NCI-H2081 (cell line): Measurements from ENCODE around the gene LITAF.
"Not testable (repeated sequence)": the region's sequence is repeated elsewhere in the genome, so short reads cannot be mapped to it uniquely, and the experiment has no call there.

Experiments
- DNase-seq, 2 experiments: peaks; one replicate each; lab custom pipeline; 2025; lab: John Stamatoyannopoulos, UW

Gene LITAF

DNA sequence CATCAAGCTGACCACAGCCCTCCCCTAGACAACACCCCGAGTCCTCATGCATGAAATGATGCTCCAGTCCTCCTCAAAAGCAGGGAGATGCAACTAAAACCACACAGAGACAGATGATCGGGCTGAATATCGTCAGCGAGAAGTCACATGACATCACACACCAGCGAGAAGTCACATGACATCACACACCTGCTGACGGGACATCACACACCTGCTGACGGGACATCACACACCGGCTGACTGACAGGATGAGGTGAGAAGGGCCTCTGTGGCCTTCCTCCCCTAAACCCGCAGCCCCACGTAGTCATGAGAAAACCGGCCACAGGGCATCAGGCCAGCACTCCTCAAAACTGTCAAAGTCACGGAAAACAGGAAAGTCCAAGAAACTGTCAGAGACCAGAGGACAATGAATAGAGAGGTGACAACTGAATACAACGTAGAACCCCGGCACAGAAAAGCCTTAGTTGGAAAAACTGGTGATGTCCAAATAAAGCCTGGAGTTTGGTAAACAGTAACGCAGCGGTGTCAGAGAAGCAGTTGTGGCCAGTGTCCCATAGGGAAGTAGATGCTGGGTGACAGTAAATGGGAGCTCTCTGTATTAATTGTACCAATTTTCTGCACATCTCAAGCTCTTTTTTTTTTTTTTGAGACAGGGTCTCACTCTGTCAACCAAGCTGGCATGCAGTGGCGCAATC lies 14.3 kb downstream of the LITAF start:
- no peak for DNase-seq

- DNase-seq = no peak
Measured at GRCh38 chr16:11571549-11571948, 15.2 kb downstream of the LITAF start.

GRCh38 chr16:11570806-11571205 lies 15.9 kb downstream of the LITAF start:
- no peak for DNase-seq

DNA sequence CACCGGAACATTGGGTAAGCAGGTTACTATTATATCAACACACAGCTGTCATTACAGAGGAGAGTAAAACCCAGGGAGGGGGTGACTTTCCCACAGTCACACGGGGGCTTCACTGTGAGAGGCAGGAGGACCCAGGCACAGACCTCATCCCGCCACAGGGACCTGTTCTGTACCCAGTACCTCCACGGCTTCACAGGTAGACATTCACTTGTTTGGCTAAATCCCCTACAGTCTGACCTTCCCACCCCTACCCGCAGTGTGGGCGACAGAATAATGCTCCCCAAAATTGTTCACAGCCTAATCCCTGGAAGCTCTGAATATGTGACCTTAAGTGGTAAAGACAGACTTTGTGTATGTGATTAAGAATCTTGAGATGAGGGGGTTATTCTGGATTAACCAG lies 16.5 kb downstream of the LITAF start:
- DNase-seq = no peak

DNA sequence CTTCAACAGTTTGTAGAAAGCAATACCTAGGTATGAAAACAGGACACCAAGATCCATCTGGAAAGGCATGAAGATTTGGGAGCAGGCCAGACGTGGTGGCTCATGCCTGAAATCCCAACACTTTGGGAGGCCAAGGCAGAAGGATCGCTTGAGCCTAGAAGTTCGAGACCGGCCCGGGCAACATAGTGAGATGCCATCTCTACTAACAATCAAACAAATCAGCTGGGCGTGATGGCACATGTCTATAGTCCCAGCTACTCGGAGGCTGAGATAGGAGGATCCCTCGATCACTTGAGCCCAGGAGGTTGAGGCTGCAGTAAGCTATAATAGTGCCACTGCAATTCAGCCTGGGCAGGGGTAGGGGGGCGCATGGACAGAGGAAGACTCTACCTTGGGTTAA lies 20.3 kb downstream of the LITAF start:
- no peak for DNase-seq

DNA sequence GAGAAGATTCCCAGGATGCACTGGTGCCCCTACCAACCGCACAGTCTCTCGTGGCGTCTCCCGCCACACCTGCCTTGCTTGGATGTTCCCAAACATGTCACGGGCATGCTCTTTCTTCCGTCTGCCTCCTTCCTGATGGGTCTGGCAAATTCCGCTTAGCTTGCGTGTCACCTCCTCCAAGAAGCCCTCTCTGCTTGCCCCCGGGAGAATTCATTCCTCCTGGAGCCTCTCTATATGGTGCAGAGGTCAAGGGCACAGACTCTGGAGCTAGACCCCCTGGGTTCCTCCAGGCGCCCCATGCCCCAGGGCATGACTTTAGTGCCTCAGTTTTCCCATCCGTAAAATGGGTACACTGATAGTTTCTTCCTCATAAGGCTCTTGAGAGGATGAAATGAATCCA lies 21.1 kb downstream of the LITAF start:
- no peak for DNase-seq

DNA sequence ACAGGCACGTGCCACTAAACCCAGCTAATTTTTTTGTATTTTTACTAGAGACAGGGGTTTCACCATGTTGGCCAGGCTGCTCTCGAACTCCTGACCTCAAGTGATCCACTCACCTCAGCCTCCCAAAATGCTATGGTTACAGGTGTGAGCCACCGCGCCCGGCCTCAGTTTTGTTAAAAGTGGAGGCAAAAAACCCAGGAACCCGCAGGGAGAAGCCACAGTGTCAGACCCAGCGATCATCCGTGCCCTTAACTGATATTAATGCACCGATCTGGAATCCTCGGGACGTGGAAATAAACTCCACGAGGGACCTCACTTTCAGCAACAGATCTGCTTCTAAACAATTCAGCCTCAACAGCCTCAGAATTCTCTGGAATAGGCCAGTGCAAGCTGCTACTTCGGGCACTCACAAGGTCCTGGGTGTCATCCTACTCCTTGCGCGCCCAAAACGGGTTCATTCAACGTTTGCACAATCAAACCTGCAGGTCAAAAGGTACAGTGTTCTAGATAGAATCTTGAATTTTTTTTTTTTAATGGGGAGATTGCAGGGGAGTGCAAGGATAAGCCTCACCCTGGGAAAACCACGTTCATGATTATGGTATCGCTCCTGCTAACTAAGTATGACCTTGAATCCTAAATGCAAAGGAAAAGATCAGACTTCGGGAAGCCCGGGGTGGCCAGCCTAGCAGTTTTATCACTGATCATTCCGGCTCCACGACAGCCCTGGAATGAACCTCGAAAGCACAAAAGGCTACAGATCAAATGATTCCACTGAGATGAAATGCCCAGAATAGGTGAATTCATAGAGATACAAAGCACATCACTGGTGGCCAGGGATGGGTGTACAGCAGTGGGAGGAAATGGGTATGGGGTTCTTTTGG lies 22.4 kb downstream of the LITAF start:
- DNase-seq = no peak

DNA sequence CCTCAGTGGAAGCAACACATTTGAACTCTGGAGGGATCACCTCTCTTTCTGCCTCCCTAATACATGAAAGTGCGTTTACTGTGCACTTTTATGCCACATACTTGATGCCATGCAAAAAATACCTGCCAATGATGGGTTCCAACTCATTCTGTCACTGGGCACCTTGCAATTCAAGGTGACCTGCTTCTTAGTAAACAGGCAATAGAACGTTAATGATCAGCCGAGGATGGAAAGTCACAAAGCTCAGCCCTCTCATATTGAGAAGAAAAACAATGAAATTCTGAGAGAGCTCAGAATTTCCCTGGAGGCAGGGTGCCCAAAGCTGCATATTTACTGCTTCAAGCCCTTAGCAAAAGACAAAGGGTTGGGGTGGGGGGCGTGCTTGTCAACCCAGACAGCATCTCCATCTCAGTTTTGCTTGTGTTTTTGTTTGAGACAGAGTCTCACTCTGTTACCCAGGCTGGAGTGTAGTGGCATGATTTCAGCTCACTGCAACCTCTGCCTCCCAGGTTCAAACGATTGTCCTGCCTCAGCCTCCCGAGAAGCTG lies 23.2 kb downstream of the LITAF start:
- no peak for DNase-seq

DNA sequence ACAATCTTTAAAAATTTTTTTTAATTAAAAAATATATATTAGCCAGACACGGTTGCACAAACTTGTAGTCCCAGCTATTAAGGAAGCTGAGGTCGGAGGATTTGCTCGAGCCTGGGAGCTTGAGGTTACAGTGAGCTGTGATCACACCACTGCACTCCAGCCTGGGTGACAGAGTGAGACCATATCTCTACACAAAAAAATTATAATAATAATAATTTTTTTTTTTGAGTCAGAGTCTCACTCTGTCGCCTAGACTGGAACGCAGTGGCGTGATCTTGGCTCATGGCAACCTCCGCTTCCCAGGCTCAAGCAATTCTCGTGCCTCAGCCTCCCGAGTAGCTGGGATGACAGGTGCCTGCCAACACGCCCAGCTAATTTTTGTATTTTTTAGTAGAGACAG lies 23.8 kb downstream of the LITAF start:
- no peak for DNase-seq

GRCh38 chr16:11562411-11562810 lies 24.3 kb downstream of the LITAF start:
- DNase-seq = no peak

DNA sequence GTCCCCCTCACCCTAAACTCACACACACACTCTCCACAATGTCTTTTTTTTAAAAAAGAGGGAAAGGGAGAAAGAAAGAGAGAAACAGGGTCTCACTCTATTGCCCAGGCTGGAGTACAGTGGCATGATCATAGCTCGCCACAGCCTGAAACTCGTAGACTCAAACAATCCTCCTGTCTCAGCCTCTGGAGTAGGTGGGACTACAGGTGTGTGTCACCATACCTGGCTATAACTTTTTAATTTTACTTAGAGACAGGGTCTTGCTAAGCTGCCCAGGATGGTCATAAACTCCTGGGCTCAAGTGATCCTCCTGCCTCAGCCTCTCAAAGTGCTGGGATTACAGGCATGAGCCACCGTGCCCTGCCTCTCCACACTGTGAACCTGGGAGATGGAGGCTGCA lies 24.9 kb downstream of the LITAF start:
- DNase-seq = no peak

GRCh38 chr16:11561454-11561805 lies 25.3 kb downstream of the LITAF start:
- no peak for DNase-seq

DNA sequence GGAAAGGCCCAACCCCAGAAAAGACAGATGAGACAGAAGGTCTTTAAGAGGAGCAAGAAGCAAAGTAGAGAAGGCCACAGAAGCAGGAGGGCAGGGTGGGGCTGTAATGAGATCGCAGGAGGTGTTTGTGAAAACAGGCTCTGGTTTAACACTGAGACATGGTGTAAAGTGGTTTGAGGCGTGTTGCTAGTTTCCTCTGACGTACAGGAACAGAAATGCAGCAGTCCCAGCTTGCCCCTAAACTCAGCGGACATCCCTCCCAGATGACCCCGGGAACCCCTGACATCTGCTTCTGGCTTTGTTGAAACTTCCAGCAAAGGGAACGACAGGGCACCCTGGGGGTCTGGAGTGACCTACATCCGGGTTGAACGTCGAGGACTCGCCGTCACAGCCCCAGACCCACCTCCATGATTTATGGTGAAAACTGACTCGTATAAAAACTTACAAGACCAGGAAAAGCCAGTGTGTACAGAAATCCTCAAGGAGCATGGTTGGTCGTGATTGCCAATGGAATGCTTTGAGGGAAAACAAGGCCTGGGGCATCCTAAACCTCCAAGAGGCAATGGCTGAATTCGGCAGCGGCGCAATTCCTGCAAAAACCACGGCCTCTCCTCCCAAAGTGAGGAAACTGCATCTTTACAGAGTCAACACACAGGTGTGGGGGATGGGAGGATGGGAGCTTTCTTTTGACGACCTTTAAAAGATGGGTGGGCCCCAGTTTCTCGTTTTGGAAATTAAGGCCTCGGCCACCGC lies 25.8 kb downstream of the LITAF start:
- no peak for DNase-seq

GRCh38 chr16:11558308-11558823 lies 28.4 kb downstream of the LITAF start:
- DNase-seq = not testable (repeated sequence)

DNA sequence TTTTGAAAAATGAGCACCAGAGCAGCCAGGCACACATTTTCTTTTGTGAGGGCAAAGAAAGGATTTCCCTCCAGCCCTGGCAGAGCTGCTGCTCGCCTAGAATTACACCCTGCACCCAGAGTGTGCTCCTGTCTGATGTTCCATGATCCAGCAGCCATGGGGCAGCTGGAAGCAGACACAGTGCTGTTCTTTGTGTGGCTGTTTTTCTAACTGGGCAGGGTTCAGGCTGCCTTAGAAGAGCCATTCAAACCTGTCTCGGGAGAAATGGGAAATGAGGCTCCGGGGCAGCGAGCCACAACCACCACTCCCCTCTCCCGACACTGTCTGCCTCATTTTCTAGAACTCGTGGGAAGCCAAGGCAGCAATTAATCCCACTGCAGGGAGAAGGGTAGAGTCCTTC lies 28.9 kb downstream of the LITAF start:
- no peak for DNase-seq

GRCh38 chr16:11556945-11557720 lies 29.6 kb downstream of the LITAF start:
- no peak for DNase-seq

DNA sequence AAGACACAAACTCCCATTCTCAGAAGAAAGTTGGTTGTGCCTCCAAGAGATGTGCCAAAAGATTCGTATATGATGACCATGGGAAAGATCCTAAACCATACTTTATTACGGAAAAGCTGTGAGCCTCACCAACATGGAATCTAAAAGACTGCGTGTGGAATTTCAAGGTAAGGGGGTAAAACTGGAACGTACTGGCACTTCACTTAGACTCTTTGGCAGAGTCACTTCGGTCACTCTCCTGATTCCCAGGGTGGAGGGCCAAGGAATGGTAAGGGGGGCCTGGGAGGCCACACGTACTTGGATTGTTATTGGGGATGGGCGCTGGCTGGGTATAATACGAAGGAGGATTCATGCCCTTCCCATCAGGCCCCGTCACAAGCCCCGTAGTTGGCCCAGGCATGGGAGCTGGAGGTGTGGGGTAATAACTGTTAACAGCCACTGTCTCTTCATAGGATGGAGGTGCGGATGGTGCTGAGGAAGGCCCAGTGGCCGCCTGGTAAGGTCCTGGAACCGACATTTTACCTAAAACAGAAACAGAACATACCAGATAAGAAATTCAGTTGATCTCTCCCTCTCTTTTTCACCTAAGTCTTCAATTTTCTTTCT lies 30.4 kb downstream of the LITAF start:
- DNase-seq = no peak

GRCh38 chr16:11554053-11554452 lies 32.7 kb downstream of the LITAF start:
- no peak for DNase-seq

DNA sequence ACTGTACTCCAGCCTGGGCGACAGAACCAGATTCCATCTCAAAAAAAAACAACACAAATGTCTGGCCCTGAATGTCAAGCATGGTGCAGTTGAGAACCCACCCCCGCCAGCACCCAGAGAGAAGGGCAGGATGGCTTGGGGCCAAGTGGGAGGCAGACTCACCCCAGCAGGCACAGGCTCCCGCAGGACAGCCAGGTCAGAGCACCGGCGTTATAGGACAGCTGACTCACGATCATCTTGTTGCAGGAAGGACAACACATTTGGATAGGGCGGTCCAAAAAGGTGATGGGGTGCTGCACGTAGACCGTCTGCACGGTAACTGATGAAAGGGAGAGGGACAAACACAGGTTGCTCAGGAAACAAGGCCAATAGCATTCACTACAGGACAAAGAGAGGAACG lies 33.3 kb downstream of the LITAF start:
- no peak for DNase-seq

GRCh38 chr16:11552440-11552839 lies 34.3 kb downstream of the LITAF start:
- DNase-seq = no peak

GRCh38 chr16:11551842-11552241 lies 34.9 kb downstream of the LITAF start:
- no peak for DNase-seq
